Measurements from ENCODE around the gene EVC2.

GRCh38 chr4:5609306-5610007 is 98.9 kb downstream of the EVC2 start:
- TF ChIP-seq POLR2A (IDR thresholded peaks at IDR 0.05) (no peak), CTCF (IDR thresholded peaks at IDR 0.05) (no peak)

Measured in body of pancreas (tissue), 4 donors.